22Rv1 (cell line): Measurements from ENCODE around the gene CYP39A1.

Source experiments
- H3K27ac ChIP-seq: fragments of 450-650 bp; 2 replicates; pipeline ENCODE4 v1.5.1; 2017
- CTCF ChIP-seq: fragments of 450-650 bp; IDR thresholded peaks from 2 replicates; pipeline ENCODE4 v1.5.1; 2017; ENCODE audit warnings: mild to moderate bottlenecking
- ZFX ChIP-seq: fragments of 450-650 bp; IDR thresholded peaks from 2 replicates; pipeline ENCODE4 v1.6.1; 2017; ENCODE audit warnings: antibody characterized with exemption, borderline replicate concordance

The CYP39A1 gene

GRCh38 chr6:46661483-46661882 lies 8.9 kb upstream of the CYP39A1 start:
- TF ChIP-seq CTCF (no peak), ZFX (no peak)
- no peak overlapping the region for H3K27ac ChIP-seq

GRCh38 chr6:46657642-46658041 lies 5.0 kb upstream of the CYP39A1 start:
- H3K27ac ChIP-seq, result no peak overlapping the region
- no peak for TF ChIP-seq CTCF
- TF ChIP-seq ZFX, result no peak

- H3K27ac ChIP-seq, result no peak overlapping the region
- TF ChIP-seq ZFX (no peak), CTCF (peak; percentile 36)
Measured at GRCh38 chr6:46655803-46656202, 3.2 kb upstream of the CYP39A1 start.

GRCh38 chr6:46653439-46654195 lies 999 bp upstream of the CYP39A1 start:
- H3K27ac ChIP-seq, result peak overlapping the region; percentile 80
- TF ChIP-seq ZFX (no peak), CTCF (no peak)

- peak overlapping the region; percentile 80 for H3K27ac ChIP-seq
- TF ChIP-seq ZFX, result no peak
- no peak for TF ChIP-seq CTCF
Measured at GRCh38 chr6:46652232-46652602, 401 bp downstream of the CYP39A1 start.

GRCh38 chr6:46651816-46652215 lies 802 bp downstream of the CYP39A1 start:
- TF ChIP-seq CTCF, result no peak
- TF ChIP-seq ZFX, result no peak

GRCh38 chr6:46651006-46651405 lies 1.6 kb downstream of the CYP39A1 start:
- TF ChIP-seq CTCF (no peak), ZFX (no peak)
- H3K27ac ChIP-seq, result peak overlapping the region; percentile 80

More at GRCh38 chr6:46651816-46652215, 802 bp downstream of the CYP39A1 start:
- H3K27ac ChIP-seq, result peak overlapping the region; percentile 80
